GM13977 (cell line): ENCODE results near the gene THBS4.

Experiments used
- DNase-seq: peaks from one replicate; pipeline ENCODE4 v3.0.0; 2012; ENCODE audit warnings: low spot score
- CTCF ChIP-seq: IDR thresholded peaks from 2 replicates; pipeline ENCODE4 v1.5.1; 2012; ENCODE audit warnings: mild to moderate bottlenecking, control low read depth; ENCODE audit not compliant: insufficient read depth; ENCODE audit errors: extremely low read depth, missing control alignments
- in situ Hi-C: fragments of 300-500 bp; cut with MboI; formaldehyde crosslinking; loops from one replicate; pipeline ENCODE4 v1.12.0; 2022; ENCODE audit warnings: low sequenced_read_pairs, low pct_unique_long_range_greater_than_20kb, mixed read lengths, inconsistent platforms; ENCODE audit not compliant: unreplicated experiment

The THBS4 gene

DNA sequence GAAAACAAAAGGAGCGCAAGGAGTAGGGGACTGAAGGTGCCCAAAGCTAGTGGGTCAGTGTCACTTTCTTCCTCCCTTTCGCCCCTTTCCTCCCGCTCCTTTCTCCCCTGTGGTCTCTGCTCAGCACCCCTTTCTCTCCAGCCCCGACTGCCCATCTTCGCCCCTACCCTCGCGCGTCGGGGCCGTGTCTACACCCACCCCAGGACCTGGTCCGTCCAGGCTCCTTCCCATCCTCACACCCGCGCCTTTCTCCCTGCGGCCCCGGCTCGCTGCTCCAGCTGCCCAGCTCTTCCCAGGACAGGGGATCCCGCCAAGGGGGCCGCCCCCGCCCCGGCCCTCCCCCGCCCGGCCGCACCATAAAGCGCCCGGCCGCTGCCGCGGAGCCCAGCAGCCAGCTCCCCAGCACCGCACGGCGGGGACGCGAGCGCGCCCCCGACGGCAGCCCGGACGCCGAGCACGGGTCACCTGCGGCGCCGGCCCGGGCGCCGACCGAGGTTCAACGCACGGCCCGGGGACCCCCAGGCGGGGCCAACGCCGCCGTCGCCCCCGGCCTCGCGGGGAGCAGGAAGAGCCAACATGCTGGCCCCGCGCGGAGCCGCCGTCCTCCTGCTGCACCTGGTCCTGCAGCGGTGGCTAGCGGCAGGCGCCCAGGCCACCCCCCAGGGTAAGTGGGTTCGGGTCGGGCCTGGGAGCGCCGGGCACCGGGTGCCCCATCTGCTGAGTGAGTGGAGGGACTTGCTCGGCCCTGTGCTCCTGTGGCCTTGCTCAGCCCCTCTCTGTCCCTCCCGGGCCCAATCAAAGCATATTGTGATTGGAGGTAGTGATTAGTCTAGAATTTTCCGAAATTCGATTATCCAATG lies at the start of gene THBS4:
Gene THBS4, plus strand, starts transcription at position 387 of the 860 bp plus-strand sequence. Its CDS starts 190 bp downstream, at position 577.
- no peak for TF ChIP-seq CTCF
- no peak for DNase-seq

DNA sequence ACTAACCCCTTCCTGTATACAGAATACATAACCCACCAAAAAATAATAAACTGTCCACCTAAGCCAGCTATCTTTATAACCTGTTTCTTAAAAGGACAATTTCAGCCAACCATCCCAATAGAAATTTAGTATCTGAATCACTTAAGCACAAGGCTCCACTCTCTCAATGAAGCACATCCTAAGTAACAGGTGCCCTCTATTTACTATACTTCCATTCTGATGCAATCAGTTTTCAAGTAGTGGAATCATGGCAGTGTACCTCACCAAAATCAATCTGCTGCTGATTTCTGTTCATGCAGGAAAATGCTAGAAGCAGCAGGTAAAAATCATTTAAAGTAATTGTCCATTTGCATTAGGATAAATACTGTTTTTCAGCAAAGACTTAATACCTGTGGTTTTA lies 48.9 kb upstream of the THBS4 start:
- DNase-seq = no peak
- no peak for TF ChIP-seq CTCF
- in situ Hi-C loops = no loop called here

More for the DNA sequence above, at the start of gene THBS4:
- in situ Hi-C loops = no loop called here

DNA sequence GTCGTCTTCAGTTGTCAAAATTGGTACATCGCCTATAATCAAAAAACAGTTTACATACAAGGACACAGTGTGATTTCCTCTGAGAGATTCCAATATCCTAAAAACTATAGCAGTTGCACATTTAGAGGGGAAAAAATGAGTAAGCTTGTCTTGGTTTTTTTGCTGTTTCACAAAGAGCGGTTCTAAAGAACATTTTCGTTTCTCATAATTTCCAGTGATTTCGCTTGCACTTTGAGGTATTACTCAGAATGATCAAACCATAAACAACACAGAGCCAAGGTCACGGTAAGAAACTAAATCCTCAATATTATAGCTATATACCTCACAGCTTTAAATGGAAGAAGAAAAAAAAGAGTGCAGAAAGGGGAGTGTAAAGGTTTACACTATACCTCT lies 44.9 kb upstream of the THBS4 start:
- in situ Hi-C loops = no loop called here
- no peak for TF ChIP-seq CTCF
- peak; percentile 54 for DNase-seq

DNA sequence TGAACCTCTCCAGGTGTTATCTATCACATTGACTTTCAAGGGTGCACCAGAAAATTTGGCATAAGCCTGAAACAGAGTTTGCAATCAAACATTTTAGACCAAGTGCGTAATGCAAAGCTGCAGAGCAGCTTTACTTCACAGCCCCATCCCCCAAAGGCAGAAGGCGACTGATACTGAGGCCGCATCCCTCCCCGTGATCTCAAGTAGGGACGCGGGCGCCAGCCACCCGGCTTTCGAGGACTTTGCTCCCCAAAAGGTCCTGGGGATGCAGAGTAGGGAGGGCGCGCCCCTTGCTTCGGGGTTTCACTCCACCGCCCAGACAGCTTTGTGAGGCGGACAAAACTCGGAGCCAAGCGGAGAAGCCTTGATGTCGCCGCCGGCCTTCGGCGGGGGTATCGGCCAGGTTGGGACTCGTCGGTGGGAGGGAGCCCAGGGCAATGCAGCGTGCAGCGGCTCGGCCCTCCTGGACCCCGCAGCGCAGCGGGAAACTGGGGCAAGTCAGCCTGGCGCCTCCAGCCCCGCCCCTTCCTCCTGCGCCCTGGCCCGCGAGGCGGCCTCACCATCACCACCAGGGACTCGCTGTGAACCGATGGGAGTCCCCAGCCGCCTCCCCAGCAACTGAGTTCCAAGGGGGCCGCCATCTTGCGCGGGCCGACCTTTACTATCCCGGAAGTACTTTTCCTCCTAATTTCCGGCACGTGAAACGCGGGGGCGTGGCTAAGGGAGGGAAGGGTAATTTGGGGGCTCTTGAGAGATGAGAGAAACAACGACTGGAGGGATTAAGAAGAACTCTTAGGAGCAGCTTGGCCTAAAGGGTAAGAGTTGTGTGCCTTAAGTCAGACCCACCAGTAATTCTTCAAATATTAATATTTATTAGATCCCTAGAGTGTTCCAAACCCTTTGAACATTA lies 44.3 kb upstream of the THBS4 start, which contains the start of gene MTX3:
Gene MTX3, minus strand, starts transcription at position 665 of the 910 bp plus-strand sequence. Its CDS starts 24 bp downstream, at position 641.
- peak; percentile 79 for DNase-seq
- in situ Hi-C loops = no loop called here
- no peak for TF ChIP-seq CTCF

DNA sequence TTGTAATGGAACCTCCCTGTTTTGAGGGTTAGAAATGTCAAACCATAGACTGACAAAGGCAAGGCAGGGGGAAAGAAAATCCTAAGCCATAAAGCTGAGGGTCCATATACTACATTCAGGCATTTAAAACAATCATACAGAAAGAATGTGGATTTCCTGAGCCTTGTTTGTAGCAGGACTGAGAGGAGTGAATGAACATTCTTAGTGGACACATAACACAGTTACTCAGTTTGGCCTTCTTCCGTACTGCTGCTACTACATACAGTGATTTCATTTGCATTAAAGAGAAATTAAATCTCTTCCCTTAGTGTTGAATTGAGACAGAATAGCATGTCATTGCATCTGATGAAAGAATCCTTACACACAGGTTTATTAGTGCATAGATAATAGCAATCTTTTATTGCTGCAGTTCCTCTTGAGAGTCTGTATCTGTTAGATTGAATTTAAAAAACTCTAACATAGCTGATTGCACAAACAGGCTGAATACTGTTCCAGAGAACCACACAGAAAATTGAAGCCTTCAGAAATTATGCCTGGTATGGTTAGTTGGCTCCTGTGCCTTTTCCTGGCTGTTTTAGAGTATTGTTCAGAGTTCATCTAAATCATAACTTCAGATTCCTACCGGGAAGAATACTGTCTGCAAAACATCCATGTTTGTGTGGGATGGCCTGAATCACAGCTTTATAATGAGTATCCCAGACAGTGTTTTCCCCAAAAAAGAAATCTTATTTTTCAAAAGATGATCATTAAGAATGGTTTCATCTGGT lies 42.1 kb upstream of the THBS4 start:
- TF ChIP-seq CTCF = no peak
- DNase-seq = no peak
- in situ Hi-C loops = no loop called here

GRCh38 chr5:79999722-80000121 lies 35.4 kb upstream of the THBS4 start:
- no peak for TF ChIP-seq CTCF
- DNase-seq = no peak
- in situ Hi-C loops = no loop called here
